HepG2 (cell line): Measurements from ENCODE around the gene TECTA.

Source experiments
- BHLHE40 ChIP-seq: IDR thresholded peaks from 2 replicates; pipeline ENCODE4 v1.6.1; 2011; ENCODE audit warnings: low read length, improper control_type of control experiment
- DMAP1 ChIP-seq: IDR thresholded peaks from 2 replicates; pipeline ENCODE4 v1.6.1; 2016
- FOXA1 ChIP-seq, 2 experiments: fragments of 450-650 bp in 1 of 2; sonication (generic) in 1 of 2; formaldehyde crosslinking in 1 of 2; IDR thresholded peaks; 2 replicates each; pipeline versions ENCODE4 v1.4.0 to v1.6.1; 2016 to 2020; ENCODE audit warnings: missing genetic modification reagents in 1 of 2
- MAFK ChIP-seq, 2 experiments: IDR thresholded peaks in 1 of 2; conservative IDR thresholded peaks in 1 of 2; 2 replicates each; pipeline ENCODE4 v1.6.1; 2011; ENCODE audit warnings: improper control_type of control experiment in 2 of 2, low read length in 2 of 2
- PRPF4 ChIP-seq: fragments of 200-400 bp; formaldehyde crosslinking; IDR thresholded peaks from 2 replicates; pipeline ENCODE4 v1.6.1; 2016; ENCODE audit warnings: low read length, low read depth; ENCODE audit not compliant: poor library complexity, severe bottlenecking
- SRF ChIP-seq: IDR thresholded peaks from 2 replicates; pipeline ENCODE4 v1.6.1; 2011; ENCODE audit warnings: mild to moderate bottlenecking, low read depth, low read length, moderate library complexity
- U2AF1 ChIP-seq: fragments of 200-400 bp; formaldehyde crosslinking; optimal IDR thresholded peaks from 2 replicates; pipeline ENCODE3; 2017; ENCODE audit warnings: mild to moderate bottlenecking, low read depth, low read length
- ZNF839 ChIP-seq: sonication (generic); formaldehyde crosslinking; IDR thresholded peaks from 2 replicates; pipeline ENCODE4 v1.4.0; 2020; ENCODE audit warnings: missing genetic modification reagents, mild to moderate bottlenecking, borderline replicate concordance
- TF ChIP-seq, protein P1 (sequence below): sonication (generic); formaldehyde crosslinking; IDR thresholded peaks from 2 replicates; pipeline ENCODE4 v1.5.0; 2020; ENCODE audit warnings: mild to moderate bottlenecking, missing genetic modification reagents, moderate library complexity

DNA sequence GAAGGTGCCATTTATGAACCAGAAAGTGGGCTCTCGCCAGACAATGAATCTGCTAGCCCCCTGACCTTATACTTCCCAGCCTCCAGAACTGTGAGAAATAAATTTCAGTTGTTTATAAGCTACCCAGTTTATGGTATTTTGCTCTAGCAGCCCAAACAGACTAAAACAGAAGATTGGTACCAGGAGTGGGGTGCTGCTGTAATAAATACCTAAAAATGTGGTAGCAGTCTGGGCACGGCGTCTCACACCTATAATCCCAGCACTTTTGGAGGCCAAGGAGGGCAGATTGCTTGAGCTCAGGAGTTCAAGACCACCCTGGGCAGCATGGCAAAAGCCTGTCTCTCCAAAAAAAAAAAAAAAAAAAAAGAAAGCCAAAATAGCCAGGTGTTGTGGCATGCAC is 21.3 kb downstream of the TECTA start:
- no peak for TF ChIP-seq FOXA1 (IDR thresholded peaks at IDR 0.05)
- TF ChIP-seq FOXA1 (CRISPR knock-in tag; IDR thresholded peaks at IDR 0.05): no peak
- TF ChIP-seq DMAP1: no peak
- TF ChIP-seq U2AF1: no peak
- TF ChIP-seq PRPF4: no peak
- TF ChIP-seq, protein P1, sequence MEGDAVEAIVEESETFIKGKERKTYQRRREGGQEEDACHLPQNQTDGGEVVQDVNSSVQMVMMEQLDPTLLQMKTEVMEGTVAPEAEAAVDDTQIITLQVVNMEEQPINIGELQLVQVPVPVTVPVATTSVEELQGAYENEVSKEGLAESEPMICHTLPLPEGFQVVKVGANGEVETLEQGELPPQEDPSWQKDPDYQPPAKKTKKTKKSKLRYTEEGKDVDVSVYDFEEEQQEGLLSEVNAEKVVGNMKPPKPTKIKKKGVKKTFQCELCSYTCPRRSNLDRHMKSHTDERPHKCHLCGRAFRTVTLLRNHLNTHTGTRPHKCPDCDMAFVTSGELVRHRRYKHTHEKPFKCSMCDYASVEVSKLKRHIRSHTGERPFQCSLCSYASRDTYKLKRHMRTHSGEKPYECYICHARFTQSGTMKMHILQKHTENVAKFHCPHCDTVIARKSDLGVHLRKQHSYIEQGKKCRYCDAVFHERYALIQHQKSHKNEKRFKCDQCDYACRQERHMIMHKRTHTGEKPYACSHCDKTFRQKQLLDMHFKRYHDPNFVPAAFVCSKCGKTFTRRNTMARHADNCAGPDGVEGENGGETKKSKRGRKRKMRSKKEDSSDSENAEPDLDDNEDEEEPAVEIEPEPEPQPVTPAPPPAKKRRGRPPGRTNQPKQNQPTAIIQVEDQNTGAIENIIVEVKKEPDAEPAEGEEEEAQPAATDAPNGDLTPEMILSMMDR (CRISPR knock-in tag): no peak
- no peak for TF ChIP-seq SRF
- no peak for TF ChIP-seq MAFK (conservative IDR thresholded peaks at IDR 0.05 in 1 of 2, IDR thresholded peaks at IDR 0.05 in 1 of 2; ENCODE audit: low read length in 2 of 2)
- no peak for TF ChIP-seq ZNF839 (CRISPR knock-in tag)
- no peak for TF ChIP-seq BHLHE40
